NCI-H510A treated with DMSO at 0.1 percent for 48 hours (cell line): Measurements from ENCODE around the gene GABRR1.

Source experiments
- DNase-seq: peaks from one replicate; lab custom pipeline; 2025; lab: John Stamatoyannopoulos, UW

The GABRR1 gene

DNA sequence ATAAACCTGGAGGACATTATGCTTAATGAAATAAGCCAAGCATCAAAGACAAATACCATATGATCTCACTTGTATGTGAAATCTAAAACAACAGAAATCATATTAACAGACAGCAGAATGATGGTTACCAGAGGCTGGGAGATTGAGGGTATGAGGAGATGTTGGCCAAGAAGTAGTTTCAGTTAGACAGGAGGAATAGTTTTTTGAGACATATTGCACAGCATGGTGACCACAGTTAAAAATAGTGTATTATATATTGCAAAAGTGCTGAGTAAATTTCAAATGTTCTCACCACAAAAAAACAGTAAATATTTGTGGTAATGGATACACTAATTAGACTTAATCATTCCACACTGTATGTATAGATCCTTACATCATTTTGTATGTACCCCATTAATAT lies 1.8 kb downstream of the GABRR1 start:
- no peak for DNase-seq

DNA sequence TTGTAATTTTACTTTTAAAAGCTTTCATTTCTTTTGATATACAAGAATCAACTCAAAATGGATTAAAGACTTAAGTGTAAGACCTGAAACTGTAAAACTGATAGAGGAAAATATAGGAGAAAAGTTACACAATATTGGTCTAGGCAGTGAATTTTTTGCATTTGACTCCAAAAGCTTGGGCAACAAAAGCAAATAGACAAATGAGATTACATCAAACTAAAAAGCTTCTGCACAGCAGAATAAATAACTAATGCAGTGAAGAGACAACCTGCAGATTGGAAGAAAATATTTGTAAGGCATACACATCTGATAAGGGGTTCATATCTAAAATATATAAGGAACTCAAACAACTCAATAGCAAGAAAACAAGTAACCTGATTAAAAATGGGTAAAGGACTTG lies 3.0 kb downstream of the GABRR1 start:
- no peak for DNase-seq

DNA sequence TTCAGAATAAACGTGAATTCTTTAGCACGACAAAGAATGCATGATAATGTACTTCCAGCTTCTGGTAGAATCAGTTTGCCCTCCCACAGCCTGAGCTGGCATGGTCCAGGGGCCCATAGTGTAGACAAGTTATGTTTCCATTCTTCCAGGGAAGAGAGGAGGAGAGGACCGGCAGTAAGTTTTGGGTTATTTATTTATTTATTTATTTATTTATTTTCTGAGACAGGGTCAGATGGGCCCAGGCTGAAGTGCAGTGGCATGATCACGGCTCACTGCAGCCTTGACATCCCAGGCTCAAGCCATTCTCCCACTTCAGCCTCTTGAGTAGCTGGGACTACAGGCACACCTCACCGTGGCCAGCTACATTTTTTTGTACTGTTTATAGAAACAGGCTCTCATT lies 4.7 kb downstream of the GABRR1 start:
- no peak for DNase-seq

DNA sequence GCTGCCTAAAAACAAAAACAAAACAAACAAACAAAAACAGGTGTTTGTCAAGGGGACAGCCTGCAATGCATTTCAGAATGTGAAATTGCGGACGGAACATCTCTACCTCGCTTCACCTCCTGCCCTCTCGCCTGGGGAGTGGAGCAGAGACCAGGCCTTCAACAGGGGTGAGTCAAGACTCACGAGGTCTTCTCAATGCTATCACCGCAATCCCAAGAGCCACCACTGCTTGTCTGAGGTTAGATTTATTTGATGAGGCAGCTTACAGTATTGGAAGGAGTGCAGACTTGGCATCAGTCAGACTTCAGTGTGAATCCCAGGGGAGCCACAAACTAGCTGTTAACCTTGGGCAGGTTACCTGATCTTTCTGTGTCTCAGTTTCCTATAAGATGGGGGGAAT lies 7.7 kb downstream of the GABRR1 start:
- DNase-seq: no peak

DNA sequence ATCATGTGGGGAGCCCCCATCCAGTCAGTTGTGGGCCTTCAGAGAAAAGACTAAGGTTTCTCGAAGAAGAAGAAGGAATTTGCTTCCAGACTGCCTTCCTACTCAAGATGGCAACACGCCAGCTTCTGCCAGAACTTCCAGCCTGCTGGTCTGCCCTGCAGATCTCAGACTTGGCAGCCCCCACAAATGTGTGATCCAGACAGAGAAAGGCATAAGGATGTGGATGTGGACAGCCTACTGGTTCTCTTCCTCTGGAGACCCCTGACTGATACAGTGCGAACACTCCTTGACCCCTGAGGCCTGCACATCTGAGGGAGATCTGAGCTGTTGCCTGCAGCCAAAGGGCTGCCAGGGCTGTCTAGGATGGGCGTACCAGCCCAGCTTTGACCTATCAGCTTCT lies 8.6 kb downstream of the GABRR1 start:
- no peak for DNase-seq

DNA sequence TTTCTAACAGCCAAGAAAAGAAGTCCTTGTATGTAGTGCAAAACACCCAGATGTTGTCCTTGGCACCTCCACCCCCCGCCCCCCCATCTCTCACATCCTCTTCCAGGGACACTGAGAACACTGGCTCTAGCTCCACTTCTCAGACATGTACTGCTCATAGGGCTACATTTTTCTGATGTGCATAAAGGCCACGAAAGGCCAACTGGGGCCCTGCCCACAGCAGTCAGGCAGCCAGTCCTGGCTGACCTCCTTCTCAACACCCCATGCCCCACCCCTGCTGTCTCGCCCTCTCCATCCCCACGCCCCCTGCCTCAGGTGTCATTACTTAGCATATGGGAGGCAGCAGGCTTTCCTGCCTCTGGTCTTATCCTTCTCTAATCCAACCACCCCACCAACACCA lies 11.3 kb downstream of the GABRR1 start:
- DNase-seq: no peak

DNA sequence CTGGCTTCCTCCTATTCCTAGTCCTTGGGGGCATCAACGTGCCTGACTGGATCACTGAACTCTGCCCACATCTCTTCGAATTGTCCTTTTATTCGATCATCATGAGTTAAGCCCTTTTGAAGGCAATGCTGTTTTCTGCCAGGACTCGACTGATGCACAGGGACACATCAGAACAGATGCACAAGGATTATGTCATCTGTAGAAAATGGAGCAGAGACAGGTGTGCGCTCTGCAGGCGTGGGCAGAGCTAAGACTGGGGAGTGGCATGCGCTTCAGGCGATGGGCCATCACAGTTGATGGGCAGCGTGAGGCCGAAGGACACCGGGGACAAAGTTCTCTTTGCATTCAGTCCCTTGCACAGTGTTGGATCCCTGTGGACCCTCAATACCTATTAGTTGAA lies 13.1 kb downstream of the GABRR1 start:
- DNase-seq: no peak

DNA sequence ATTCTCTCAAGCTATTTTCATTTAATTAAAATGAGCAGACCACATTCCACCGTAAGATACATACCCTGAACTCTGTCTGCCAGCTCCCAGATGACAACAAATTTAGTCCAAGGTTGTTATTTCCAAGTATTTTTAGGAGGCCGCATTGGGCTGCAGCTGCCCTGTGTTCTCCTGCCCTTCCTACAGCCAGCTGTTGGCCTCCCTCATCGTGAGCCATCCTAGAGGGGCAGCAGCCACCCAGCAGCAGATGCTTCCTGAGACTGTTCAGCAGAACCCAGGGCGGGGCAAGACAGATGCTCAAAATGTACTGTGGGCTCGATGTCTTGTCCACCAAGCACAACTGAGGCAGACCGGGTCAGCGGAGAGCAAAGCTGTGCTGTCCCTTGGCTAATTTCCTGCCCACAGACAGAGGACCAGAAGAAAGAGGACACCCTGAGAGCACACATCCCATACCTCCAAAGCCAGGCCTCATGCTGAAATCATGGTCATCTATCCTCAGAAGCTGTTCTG lies 16.4 kb downstream of the GABRR1 start:
- DNase-seq: no peak

DNA sequence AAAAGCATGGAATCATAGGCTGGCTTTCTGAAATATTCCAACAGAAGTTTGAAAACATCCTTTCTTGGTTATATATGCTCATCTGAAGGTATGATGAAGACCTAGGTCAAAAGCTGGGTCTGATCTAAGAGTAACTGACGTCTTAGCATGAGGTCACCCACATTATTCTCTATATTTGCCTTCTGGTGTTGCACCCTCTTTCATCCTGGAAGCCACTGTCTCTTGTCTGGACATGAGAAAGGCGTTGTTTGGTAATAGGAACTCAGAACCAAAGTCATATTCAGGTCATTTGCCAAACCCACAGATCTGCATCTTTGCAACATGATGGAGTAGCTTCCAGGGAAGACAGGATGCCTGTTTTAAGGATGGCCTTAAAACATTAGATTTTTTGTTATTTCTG lies 17.6 kb downstream of the GABRR1 start:
- no peak for DNase-seq

DNA sequence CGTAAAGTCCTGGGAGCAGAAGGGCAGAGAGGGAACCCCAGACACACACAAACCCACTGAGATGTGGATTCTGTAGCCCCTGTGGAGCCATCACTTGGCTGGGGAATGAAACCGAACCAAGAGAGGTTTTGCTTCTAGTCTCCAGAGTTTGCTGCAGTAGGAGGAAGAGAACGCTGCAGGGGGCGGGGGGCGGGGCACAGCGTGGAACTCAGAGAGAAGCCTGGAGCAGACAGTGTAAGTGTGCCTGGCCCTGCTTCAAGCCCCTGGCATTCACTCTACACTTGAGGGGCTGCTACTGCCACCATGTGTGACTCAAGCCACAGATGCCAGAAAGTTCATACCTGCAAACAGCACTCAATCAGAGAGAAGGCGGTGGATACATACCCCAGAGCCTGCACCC lies 18.9 kb downstream of the GABRR1 start:
- no peak for DNase-seq

DNA sequence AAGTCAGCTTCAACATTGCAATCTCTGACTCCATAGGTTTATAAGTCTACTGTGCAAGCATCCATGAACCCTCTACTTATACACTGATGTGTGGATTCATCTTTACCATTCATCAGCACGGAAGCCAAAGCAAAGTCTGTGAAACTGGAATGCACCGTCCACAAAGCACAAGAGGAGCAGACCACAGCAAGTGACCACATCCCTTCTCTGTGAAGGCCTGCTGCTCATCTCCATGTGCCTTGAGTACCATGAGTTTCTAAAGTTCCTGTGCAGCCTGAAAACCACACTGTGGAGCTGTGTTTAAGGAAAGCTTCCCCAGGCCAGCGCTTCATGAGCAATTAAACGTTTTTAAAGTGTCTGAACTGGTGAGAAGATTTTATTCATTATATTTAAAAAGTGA lies 20.0 kb downstream of the GABRR1 start:
- DNase-seq: no peak

DNA sequence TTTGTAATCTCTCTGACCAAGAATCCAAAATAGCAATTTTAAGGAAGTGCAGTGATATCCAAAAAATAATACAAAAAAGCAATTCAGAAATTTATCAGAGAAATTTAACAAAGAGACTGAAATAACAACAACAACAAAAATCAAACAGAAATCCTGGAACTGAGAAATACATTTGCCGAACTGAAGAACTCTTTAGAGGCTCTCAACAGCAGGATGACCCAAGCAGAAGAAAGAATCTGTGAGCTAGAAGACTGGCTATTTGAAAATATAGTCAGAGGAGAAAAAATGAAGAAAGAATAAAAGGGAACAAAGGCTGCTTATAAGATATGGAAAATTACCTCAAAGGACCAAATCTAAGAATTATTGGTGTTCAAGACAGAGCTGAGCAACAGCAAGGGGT lies 22.6 kb downstream of the GABRR1 start:
- no peak for DNase-seq

DNA sequence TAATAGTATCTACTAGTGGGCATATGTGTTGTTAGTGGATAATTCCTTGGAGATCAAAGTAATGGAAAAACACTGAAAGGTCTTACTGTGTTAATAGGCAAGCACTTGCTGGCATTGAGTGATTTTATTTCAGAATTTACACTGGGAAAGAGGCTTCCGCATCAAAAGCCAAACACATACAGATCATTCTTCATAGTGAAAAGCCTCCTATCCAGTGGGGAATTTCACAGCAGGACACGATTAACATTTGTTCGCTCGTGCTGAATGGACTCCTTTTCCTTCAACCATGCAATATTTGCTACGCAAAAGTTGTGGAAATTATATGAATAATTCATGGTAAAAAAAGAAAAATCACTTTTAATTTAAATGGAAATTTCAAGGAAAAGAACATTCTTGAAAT lies 26.4 kb downstream of the GABRR1 start:
- DNase-seq: no peak

DNA sequence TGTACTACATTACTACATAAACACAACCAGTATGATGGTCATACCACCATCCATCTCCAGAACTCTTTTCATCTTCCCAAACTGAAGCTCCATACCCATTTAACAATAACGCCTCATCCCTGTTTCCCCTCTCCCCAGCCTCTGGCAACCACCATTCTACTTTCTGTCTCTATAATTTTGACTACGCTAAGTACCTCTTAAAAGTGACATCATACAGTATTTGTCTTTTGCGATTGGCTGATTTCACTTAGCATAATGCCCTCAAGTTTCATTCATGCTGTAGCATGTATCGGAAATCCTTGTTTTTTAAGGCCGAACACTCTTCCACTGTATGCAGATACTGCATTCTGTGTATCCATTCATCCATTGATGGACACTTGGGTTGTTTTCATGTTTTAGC lies 29.7 kb downstream of the GABRR1 start:
- DNase-seq: no peak

DNA sequence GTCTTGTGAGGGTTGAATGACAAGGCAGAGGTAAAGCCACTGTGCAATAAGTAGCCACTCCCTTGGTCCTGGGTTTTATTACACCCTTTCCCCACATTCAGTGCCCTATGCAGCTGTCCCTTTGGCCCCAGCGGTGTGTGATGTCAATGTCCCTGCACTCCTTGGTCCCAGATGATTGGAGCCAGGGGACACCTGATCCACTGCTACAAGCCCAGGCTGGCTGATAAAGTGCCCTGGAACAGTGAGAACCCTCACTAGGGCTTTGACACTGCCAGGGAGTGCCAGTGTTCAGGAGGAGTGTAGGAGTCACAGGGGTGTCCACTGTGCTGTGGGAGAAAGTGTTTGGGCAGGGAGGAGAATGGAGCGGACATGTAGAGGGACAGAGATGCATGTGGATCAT lies 30.4 kb downstream of the GABRR1 start:
- DNase-seq: no peak

DNA sequence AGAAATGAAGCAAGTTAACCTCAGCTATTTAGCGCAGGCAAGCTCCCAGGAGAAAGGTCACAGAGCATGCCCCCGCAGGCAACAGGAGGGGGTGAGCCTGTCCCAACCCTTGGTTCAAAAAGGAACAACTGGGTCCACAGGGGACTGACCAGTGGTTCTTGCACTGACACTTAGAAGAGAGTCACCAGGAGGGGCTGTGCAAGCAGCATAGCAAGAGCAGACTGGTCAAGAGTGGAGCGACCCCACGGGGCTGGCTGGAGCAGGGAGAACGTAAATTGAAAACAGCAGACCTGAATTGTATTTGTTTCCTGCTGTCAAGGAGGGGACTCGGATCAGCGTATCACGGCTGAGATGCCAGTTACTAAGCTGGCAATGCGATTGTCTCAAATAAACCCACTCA lies 32.8 kb downstream of the GABRR1 start:
- no peak for DNase-seq

DNA sequence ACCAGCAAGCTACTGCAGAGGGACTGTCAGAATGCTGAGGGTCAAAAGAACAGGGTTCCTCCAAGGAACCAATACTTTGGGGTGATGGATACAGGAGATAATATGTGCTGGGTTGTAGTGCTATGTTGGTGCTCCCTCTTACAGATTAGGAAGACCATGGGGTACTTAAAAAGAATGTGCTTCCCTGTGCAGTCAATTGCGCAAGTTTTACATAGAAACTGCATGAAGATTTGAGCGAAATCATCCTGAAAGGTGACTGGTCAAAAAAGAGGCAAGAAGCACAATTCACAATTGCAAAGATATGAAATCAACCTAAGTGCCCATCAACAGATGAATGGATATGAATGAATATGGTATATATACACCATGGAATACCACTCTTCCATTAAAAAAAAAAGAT lies 33.9 kb downstream of the GABRR1 start:
- DNase-seq: no peak

DNA sequence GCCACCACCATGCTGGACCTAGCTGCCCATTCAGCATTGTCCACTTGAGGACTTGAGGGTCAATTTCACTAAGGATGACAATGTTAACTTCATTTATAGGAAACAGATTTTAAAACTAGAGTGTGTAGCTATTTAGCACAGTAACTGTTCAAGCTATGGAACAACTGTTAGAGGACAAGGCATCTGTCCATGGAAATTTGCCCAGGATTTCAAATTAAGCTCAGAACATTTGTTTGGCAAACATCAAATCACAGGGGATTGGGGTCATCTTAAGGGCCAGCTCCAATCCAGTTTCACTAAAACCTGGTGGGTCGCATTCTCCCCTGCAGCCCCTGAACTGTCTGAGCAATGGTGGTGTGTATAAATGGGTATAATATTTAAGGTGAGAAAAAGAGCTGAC lies 36.2 kb downstream of the GABRR1 start:
- no peak for DNase-seq

DNA sequence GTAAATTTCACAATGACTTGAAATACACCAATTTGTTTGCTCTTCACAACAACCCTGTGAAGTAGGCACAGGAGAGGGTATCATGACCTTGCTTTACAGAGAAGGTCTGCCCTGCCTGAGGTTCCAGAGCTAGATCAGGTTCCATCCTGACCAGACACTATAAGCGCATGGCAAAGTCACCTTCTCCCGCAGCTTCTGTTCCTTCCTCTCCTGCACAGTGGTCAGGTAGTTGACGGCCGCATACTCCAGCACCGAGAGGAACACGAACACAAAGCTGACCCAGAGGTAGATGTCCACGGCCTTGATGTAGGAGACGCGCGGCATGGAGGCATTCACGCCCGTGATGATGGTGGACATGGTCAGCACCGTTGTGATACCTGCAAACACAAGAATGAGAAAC lies 37.0 kb downstream of the GABRR1 start:
- DNase-seq: no peak

DNA sequence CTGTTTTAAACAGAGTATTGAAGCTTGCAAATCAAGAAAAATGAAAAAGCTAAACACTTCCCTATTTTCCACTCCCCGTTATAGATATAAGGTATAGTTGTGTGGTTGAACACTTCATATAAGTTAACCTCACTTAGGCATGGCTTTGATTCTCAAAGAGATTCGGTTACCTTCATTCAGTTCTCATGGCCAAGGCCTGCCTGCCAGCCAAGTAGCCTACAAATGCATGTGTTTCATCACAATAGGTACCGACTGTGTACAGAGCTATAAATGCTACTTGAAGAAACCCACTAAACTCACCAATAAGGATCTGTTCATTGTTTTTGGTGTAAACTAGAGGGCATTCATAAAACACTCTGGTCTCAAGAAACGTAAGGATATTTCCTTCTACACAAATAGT lies 43.5 kb downstream of the GABRR1 start:
- no peak for DNase-seq

DNA sequence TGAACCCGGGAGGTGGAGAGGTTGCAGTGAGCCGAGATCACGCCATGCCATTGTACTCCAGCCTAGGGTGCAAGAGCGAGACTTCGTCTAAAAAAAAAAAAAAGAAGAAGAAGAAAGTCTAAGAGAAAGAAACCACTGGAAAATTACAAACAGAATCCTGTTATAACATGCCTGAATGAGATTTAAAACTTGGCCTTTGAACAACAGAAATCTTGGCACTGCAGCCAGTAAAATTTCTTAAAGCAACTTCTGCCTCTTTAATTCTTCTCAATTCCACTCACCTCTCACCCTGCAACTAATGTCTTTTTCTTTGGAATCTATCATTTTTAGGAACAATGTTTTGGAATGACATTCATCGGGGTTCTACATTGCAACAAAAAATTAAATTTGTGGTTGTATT lies 45.0 kb downstream of the GABRR1 start:
- no peak for DNase-seq

DNA sequence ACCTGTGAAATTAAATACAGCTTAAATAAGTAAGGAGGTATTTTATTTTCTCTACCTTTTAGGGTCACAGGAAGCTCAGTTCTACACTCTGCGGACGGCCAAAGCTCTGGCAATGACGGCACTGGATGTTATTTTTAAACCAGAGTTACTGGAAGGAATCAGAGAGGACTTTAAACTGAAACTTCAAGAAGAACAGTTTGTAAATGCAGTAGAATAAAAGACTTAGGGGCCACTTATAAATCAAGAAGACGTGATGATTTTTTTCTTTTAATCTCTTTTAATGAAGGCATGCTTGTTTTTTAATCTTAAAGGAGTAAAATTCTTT lies 55.1 kb downstream of the GABRR1 start:
- no peak for DNase-seq

DNA sequence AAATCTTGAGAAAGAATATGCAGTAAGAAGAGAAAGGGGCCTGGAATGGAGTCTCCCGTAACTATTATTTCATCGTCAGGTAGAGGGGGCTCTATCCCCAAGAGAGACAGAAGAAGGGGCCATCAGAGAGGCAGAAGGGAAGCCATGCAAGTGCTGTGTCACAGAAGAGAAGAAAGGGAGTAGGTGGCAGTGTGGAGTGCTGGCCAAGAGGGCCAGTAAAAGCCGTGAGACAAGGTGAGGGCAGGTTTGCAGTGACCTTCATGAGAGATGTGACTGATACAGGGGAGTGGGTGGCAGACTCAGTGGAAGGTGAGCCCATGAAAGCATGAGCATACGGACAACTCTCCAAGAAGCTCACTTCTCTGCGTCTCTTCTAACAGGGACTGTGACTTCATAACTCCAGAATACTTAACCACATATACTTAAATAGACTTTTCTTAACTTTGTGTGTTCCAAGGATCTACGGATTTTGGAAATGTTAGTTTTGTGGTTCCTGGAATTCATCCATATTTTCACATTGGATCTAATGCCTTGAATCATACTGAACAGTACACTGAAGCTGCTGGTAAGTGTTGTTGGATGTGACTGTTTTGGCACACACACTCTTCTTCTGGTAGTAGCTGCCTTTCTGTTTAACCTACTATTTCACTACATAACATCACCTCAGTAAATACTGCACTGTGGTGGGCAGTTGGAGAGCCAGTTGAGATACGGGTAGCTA lies 55.7 kb downstream of the GABRR1 start:
- DNase-seq: no peak

DNA sequence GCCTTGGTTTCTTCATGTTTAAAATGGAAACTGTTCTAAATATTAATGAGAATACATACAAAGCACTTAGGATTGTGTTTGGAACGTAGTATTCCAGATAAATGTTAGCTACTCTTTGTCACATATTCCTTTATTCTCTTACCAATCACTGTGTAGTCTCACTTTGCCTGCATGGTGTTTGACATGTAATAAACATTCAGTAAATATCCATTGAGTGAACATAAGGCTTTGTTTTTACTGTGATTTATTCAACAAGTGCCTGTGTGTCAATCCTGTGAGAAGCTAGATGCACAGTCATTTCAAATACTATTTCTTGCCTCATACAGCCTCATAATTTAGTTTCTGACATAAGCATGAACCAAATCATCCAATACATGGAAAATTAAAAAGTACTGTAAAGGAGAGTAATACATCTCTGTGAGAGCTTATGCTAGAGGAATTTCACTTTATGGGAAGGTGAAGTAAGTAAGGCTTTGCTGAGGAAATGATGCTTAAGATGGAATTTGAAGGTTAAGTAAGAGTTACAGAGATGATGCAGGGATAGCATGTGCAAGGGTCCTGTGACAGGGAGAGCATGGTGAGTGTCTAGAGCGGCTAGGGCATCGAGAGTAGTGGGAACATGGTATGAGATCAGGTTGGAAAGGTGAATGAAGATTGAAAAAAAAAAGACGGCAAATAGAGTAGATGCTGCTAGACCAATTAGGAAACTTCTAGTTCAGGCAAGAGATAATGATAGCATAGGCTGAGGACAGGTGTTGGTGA lies 56.6 kb downstream of the GABRR1 start:
- DNase-seq: no peak
